Measurements from ENCODE around the gene AGER. TPM values are rescaled to one million over a fixed set of nuclear protein-coding genes. Genes with fewer than 3 reads are reported as not detected.

The AGER gene
- total and polyA plus RNA-seq, 2 of the 4 experiments (the other 2 are of a cell fraction) = 0.18 to 4.2 TPM

GRCh38 chr6:32190911-32191677 is 7.0 kb upstream of the AGER start:
- Histone ChIP-seq H3K4me1 (ENCODE audit: control insufficient read depth, insufficient read depth, low read length) (peaks cover 12% of the 10 kb centered on the region), H3K4me3 (ENCODE audit: insufficient read depth, low read depth, low read length) (no peak overlapping the region), H4K5ac (ENCODE audit: low read depth, low read length) (peak overlapping the region; percentile 27), H2BK120ac (ENCODE audit: low read depth, low read length) (peak overlapping the region; percentile 69), H2AK5ac (ENCODE audit: low read depth, low read length) (peak overlapping the region; percentile 100), H2BK20ac (ENCODE audit: low read depth, low read length) (peak overlapping the region; percentile 58), H3K27ac (ENCODE audit: insufficient read depth, low read length) (peak overlapping the region; percentile 99), H3K18ac (ENCODE audit: low read depth, low read length) (peak overlapping the region; percentile 93; the same call in 1 of the 2 replicates), H3K9me3 (ENCODE audit: control insufficient read depth, insufficient read depth, low read length) (no peaks in the 10 kb centered on the region), H3K56ac (ENCODE audit: extremely low read depth, insufficient read depth, low read length) (peak overlapping the region; percentile 92; the same call in 1 of the 2 replicates), H3K14ac (replicated peaks; ENCODE audit: low read depth, low read length) (peak overlapping the region; percentile 53; the same call in 1 of the 2 replicates), H3K4ac (ENCODE audit: low read depth, low read length) (peak overlapping the region; percentile 89), H3K27me3 (ENCODE audit: control insufficient read depth, insufficient read depth, low read length) (no peaks in the 10 kb centered on the region), H3K23ac (ENCODE audit: low read depth, low read length) (no peak overlapping the region), H2BK15ac (ENCODE audit: low read depth, low read length) (peak overlapping the region; percentile 85; the same call in 1 of the 3 replicates), H2AFZ (replicated peaks; ENCODE audit: low read length, poor library complexity) (no peak overlapping the region), H3K9me1 (ENCODE audit: insufficient read depth, low read length) (peaks cover 18% of the 10 kb centered on the region), H3K9ac (ENCODE audit: low read depth, low read length) (peak overlapping the region; percentile 93; the same call in 1 of the 2 replicates), H3K36me3 (ENCODE audit: control insufficient read depth, insufficient read depth, low read length) (peaks cover 18% of the 10 kb centered on the region), H3K79me1 (ENCODE audit: low read depth in 1 of 2, low read length in 2 of 2) (peaks cover 21 to 64% of the 10 kb centered on the region in 2 experiments; a peak in 3 of 4 replicates), H4K91ac (ENCODE audit: insufficient read depth, low read depth, low read length) (peak overlapping the region; percentile 47), H4K20me1 (ENCODE audit: insufficient read depth, low read length) (no peaks in the 10 kb centered on the region), H2AK9ac (replicated peaks; ENCODE audit: low read depth, low read length, poor library complexity) (peak overlapping the region; percentile 100), H2BK5ac (ENCODE audit: low read depth, low read length, poor library complexity, severe bottlenecking) (peak overlapping the region; percentile 75), H3K4me2 (ENCODE audit: low read depth, low read length) (peak overlapping the region; percentile 89; the same call in 1 of the 2 replicates), H4K8ac (ENCODE audit: low read depth in 2 of 2, low read length in 2 of 2) (peak overlapping the region; percentile 92 to 97)
- intact Hi-C loops (cut with micrococcal nuclease) = no loop called here
- DNase-seq = no peak
- BruUV-seq (replicated peaks) = no TSS peak
- dilution Hi-C loops (cut with HindIII; ENCODE audit: low sequenced_read_pairs, unreplicated experiment) = no loop called here
- WGBS, 2 experiments (ENCODE audit: extremely low coverage in 2 of 2, insufficient read length in 1 of 2) = 100% methylated on average over 1 of the region's 8 CpGs; no CpG with 5 or more reads in 1 of the 2 experiments
- ChIA-PET CTCF (no interaction called here), POLR2A (ENCODE audit: unreplicated experiment) (interaction anchor here (0.8 kb wide), 1 partner anchor 14 kb away, joined by 3 read pairs; no protein-coding TSS in a partner anchor)
- in situ Hi-C loops (cut with MboI; ENCODE audit: low sequenced_read_pairs) = loop anchor here (5.0 to 25.0 kb wide), 2 partner anchors 74 to 771 kb away; partner anchors contain the start of genes BRD2 and HLA-DMA
- no peak for ATAC-seq (ENCODE audit: low read depth)
- TF ChIP-seq BHLHE40 (IDR thresholded peaks at IDR 0.05; ENCODE audit: low read depth, low read length) (no peak), USF2 (IDR thresholded peaks at IDR 0.05; ENCODE audit: low read depth, low read length) (no peak), RAD21 (IDR thresholded peaks at IDR 0.05; ENCODE audit: low read length) (no peak), SMC3 (IDR thresholded peaks at IDR 0.05; ENCODE audit: low read depth, low read length) (no peak), CHD1 (IDR thresholded peaks at IDR 0.05; ENCODE audit: low read depth, low read length) (no peak), RCOR1 (IDR thresholded peaks at IDR 0.05; ENCODE audit: insufficient replicate concordance, low read length) (no peak), POLR2A (IDR thresholded peaks at IDR 0.05; ENCODE audit: low read depth, low read length) (no peak), CEBPB (IDR thresholded peaks at IDR 0.05; ENCODE audit: low read depth, low read length) (no peak), MXI1 (IDR thresholded peaks at IDR 0.05; ENCODE audit: borderline replicate concordance, low read depth, low read length) (no peak), MAFK (IDR thresholded peaks at IDR 0.05; ENCODE audit: low read depth, low read length) (no peak), ELK1 (IDR thresholded peaks at IDR 0.05; ENCODE audit: borderline replicate concordance, low read depth, low read length) (no peak), MAZ (IDR thresholded peaks at IDR 0.05; ENCODE audit: borderline replicate concordance, low read depth, low read length) (no peak), NFE2L2 (IDR thresholded peaks at IDR 0.05; ENCODE audit: low read depth, low read length) (no peak), FOS (IDR thresholded peaks at IDR 0.05; ENCODE audit: low read depth, low read length) (no peak), RFX5 (IDR thresholded peaks at IDR 0.05; ENCODE audit: low read depth, low read length) (no peak)

Measured in IMR-90 (cell line).